ENCODE results near the gene C17orf107. TPM values are rescaled to one million over a fixed set of nuclear protein-coding genes. Genes with fewer than 3 reads are reported as not detected.
"Not testable (repeated sequence)": the region's sequence is repeated elsewhere in the genome, so short reads cannot be mapped to it uniquely, and the experiment has no call there.

C17orf107 gene
- polyA plus RNA-seq (ENCODE audit: insufficient read length) = 1.5 TPM

GRCh38 chr17:4899341-4900230 lies at the start of gene C17orf107:
Gene C17orf107, plus strand, starts transcription at chr17:4899536. Its CDS starts 227 bp downstream, at chr17:4899763.
- DNase-seq = peak; percentile 79

- no peak for DNase-seq
Observed at GRCh38 chr17:4850246-4850645, 49.1 kb upstream of the C17orf107 start.

GRCh38 chr17:4851084-4851483 lies 48.3 kb upstream of the C17orf107 start:
- DNase-seq = no peak

- no peak for DNase-seq
Observed at GRCh38 chr17:4852567-4853207, 46.6 kb upstream of the C17orf107 start.

GRCh38 chr17:4853208-4853671 lies 46.1 kb upstream of the C17orf107 start:
- DNase-seq = no peak

- DNase-seq = no peak
Observed at GRCh38 chr17:4854111-4854681, 45.1 kb upstream of the C17orf107 start.

- DNase-seq = no peak
Observed at GRCh38 chr17:4856271-4856936, 42.9 kb upstream of the C17orf107 start.

- DNase-seq = no peak
Observed at GRCh38 chr17:4856937-4857314, 42.4 kb upstream of the C17orf107 start.

GRCh38 chr17:4857347-4857746 lies 42.0 kb upstream of the C17orf107 start:
- DNase-seq = not testable (repeated sequence)

- DNase-seq = no peak
Observed at GRCh38 chr17:4858068-4858881, 41.1 kb upstream of the C17orf107 start.

GRCh38 chr17:4858882-4859260 lies 40.5 kb upstream of the C17orf107 start:
- DNase-seq = no peak

- peak; percentile 52 for DNase-seq
Observed at GRCh38 chr17:4859816-4860625, 39.3 kb upstream of the C17orf107 start.

- DNase-seq = no peak
Observed at GRCh38 chr17:4860651-4861050, 38.7 kb upstream of the C17orf107 start.

GRCh38 chr17:4861052-4861451 lies 38.3 kb upstream of the C17orf107 start:
- no peak for DNase-seq

- no peak for DNase-seq
Observed at GRCh38 chr17:4862720-4863119, 36.6 kb upstream of the C17orf107 start.

- DNase-seq = no peak
Observed at GRCh38 chr17:4863321-4863720, 36.0 kb upstream of the C17orf107 start.

- DNase-seq = not testable (repeated sequence)
Observed at GRCh38 chr17:4867535-4867934, 31.8 kb upstream of the C17orf107 start.

- DNase-seq = not testable (repeated sequence)
Observed at GRCh38 chr17:4869058-4869998, 30.0 kb upstream of the C17orf107 start.

GRCh38 chr17:4870855-4871254 lies 28.5 kb upstream of the C17orf107 start:
- no peak for DNase-seq

- DNase-seq = no peak
Observed at GRCh38 chr17:4872786-4873185, 26.6 kb upstream of the C17orf107 start.

All from hindlimb muscle (tissue), 1 donor.